ENCODE results near the gene EME1. TPM values are rescaled to one million over a fixed set of nuclear protein-coding genes. Genes with fewer than 3 reads are reported as not detected.
A peak's percentile ranks its signal among the peaks of the same experiment; 100 is the strongest.

Gene EME1
- total and polyA plus RNA-seq, 9 donors = 0.46 to 1.4 (median 0.88) TPM

- Histone ChIP-seq H3K36me3 (no peaks in the 10 kb centered on the region), H3K27me3 (no peaks in the 10 kb centered on the region), H3K4me3 (no peak overlapping the region), H3K27ac (no peak overlapping the region), H3K9me3 (no peaks in the 10 kb centered on the region), H3K4me1 (ENCODE audit: insufficient read depth) (peaks cover 7% of the 10 kb centered on the region)
- 91 to 93% (median 92%) methylated on average over 13 of the region's 13 CpGs for WGBS, 3 donors
- TF ChIP-seq CTCF (IDR thresholded peaks at IDR 0.05) = no peak
- TF ChIP-seq POLR2A (IDR thresholded peaks at IDR 0.05) = no peak
- no peak for TF ChIP-seq EP300 (IDR thresholded peaks at IDR 0.05)
- peak in 1 of 5 donors; percentile 22 for DNase-seq
- intact Hi-C loops (cut with DNase I) = no loop called here
Observed at GRCh38 chr17:50354776-50355175, 18.3 kb upstream of the EME1 start.

GRCh38 chr17:50355336-50355700 lies 17.7 kb upstream of the EME1 start:
- 64 to 82% (median 70%) methylated on average over 4 of the region's 4 CpGs for WGBS, 3 donors
- H3K9me3 ChIP-seq = no peaks in the 10 kb centered on the region

GRCh38 chr17:50355701-50356341 lies 17.2 kb upstream of the EME1 start:
- no peak for TF ChIP-seq CTCF (IDR thresholded peaks at IDR 0.05)
- TF ChIP-seq EP300 (IDR thresholded peaks at IDR 0.05) = no peak
- TF ChIP-seq POLR2A (IDR thresholded peaks at IDR 0.05) = no peak
- no peak overlapping the region for H3K27ac ChIP-seq
- H3K4me3 ChIP-seq = no peak overlapping the region
- peak in 1 of 5 donors; percentile 16 for DNase-seq
- intact Hi-C loops (cut with DNase I) = no loop called here
- peaks cover 7% of the 10 kb centered on the region for H3K4me1 ChIP-seq (ENCODE audit: insufficient read depth)
- no peaks in the 10 kb centered on the region for H3K9me3 ChIP-seq
- 86 to 87% (median 87%) methylated on average over 12 to 20 of the region's 20 CpGs for WGBS, 3 donors
- no peaks in the 10 kb centered on the region for H3K36me3 ChIP-seq
- no peaks in the 10 kb centered on the region for H3K27me3 ChIP-seq

More at GRCh38 chr17:50355336-50355700, 17.7 kb upstream of the EME1 start:
- DNase-seq = peak in 1 of 5 donors; percentile 16
- Histone ChIP-seq H3K4me3 (no peak overlapping the region), H3K27ac (no peak overlapping the region), H3K4me1 (ENCODE audit: insufficient read depth) (peaks cover 7% of the 10 kb centered on the region), H3K36me3 (no peaks in the 10 kb centered on the region), H3K27me3 (no peaks in the 10 kb centered on the region)
- TF ChIP-seq EP300 (IDR thresholded peaks at IDR 0.05) (no peak), CTCF (IDR thresholded peaks at IDR 0.05) (no peak), POLR2A (IDR thresholded peaks at IDR 0.05) (no peak)
- intact Hi-C loops (cut with DNase I) = no loop called here

GRCh38 chr17:50356418-50356817 lies 16.6 kb upstream of the EME1 start:
- Histone ChIP-seq H3K9me3 (no peaks in the 10 kb centered on the region), H3K36me3 (no peaks in the 10 kb centered on the region), H3K4me1 (ENCODE audit: insufficient read depth) (peaks cover 7% of the 10 kb centered on the region), H3K27ac (no peak overlapping the region), H3K27me3 (no peaks in the 10 kb centered on the region), H3K4me3 (no peak overlapping the region)
- 90 to 93% (median 93%) methylated on average over 12 of the region's 12 CpGs for WGBS, 3 donors
- TF ChIP-seq EP300 (IDR thresholded peaks at IDR 0.05) (no peak), CTCF (IDR thresholded peaks at IDR 0.05) (no peak), POLR2A (IDR thresholded peaks at IDR 0.05) (no peak)
- intact Hi-C loops (cut with DNase I) = no loop called here
- DNase-seq = peak in 1 of 5 donors; percentile 14

Data from ovary (tissue), 9 donors.